ENCODE results near the gene STK17B.

Gene STK17B

GRCh38 chr2:196104066-196104465 is 67.3 kb downstream of the STK17B start:
- no peak overlapping the region for H3K4me3 ChIP-seq (ENCODE audit: low read depth, low read length)
- no peak for DNase-seq (ENCODE audit: low read depth)
- TF ChIP-seq CTCF (IDR thresholded peaks at IDR 0.05; ENCODE audit: low read depth, low read length, missing control alignments), result no peak

DNA sequence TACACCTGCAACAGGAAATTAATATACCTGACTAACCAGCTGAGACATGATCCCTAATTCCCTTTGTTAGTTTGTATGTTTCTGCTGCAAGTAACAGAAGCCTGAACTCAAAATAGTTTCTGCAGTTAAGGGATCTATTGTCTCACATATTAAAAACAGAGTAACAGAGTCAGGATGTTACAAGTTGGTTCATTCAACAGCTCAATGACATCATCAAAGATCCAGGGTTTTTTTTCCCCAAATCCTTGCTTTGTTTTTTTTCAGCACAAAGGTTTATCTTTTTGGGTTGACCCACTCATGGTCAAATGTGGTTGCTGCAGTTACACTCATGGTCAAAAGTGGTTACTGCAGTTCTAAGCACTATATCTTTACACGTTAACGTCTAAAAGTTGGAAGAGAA is 67.8 kb downstream of the STK17B start:
- TF ChIP-seq CTCF (IDR thresholded peaks at IDR 0.05; ENCODE audit: low read depth, low read length, missing control alignments), result no peak
- no peak for DNase-seq (ENCODE audit: low read depth)
- H3K4me3 ChIP-seq (ENCODE audit: low read depth, low read length), result no peak overlapping the region

DNA sequence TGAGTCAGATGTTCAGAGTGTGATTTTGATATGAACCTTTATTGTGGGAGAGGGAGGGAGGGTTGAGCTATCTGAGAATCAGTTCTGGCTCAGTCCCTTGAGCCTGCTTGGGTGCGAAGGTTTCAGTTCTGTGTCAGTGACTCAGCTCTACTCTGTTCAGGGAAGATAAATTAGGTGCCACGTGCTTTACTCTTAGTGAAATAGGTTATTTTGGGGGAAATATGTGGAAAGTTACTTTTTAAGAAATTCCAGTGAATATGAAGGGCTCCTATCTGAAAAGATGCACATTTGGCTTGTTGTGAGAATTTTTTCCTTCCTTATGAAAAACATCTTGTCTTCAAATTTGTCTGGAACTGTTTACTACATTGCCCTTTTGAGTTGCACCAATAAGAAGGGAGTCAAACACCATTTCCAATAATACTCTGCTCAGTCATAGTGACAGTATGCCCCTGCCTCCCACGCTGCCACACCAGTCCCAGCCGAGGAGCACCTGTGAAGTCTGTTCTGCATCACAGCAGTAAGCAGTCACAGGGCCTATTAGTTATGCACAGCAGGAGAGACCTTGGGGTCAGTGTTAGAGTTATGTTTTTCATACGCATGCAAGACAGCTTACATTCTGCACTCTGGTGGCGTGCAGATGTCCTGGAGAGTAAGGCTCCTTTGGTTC is 69.9 kb downstream of the STK17B start:
- TF ChIP-seq CTCF (IDR thresholded peaks at IDR 0.05; ENCODE audit: low read depth, low read length, missing control alignments), result no peak
- no peak overlapping the region for H3K4me3 ChIP-seq (ENCODE audit: low read depth, low read length)
- peak; percentile 79 for DNase-seq (ENCODE audit: low read depth)

GRCh38 chr2:196099916-196100315 is 71.5 kb downstream of the STK17B start:
- H3K4me3 ChIP-seq (ENCODE audit: low read depth, low read length), result no peak overlapping the region
- no peak for DNase-seq (ENCODE audit: low read depth)
- no peak for TF ChIP-seq CTCF (IDR thresholded peaks at IDR 0.05; ENCODE audit: low read depth, low read length, missing control alignments)

DNA sequence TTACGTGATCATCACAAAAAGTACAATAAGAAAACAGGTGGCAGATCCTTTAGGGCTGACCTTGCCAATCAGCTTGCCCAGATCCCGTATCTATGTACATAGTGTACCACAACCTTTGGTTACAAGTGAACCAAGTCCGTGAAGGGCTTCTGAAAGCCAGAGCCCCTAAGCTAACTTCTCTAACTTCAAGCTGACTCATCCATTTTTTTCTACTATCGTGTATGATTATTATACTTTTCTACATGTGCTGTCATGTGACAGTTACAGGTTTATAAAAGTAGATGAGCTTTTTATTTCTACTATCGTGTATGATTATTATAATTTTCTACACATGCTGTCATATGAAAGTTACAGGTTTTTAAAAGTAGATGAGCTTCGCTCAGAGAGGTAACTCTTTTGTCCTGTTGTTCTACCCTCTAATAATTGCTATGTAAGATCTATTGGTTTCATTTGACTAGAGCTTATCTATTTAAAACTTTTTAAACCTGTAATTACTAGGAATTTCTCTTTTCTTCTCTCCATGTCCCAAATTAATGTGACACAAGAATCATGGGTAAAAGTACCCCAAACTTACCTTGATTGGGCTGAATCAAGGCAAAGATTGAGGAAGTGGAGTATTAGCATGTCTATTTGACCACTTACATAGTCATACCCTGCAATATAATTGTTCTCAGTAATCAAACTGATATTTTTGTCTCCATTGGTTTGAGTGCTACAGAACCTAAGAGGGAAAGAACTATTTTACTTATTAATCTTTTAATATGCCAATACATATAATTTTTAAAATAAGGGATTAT is 73.3 kb downstream of the STK17B start:
- no peak for DNase-seq (ENCODE audit: low read depth)
- TF ChIP-seq CTCF (IDR thresholded peaks at IDR 0.05; ENCODE audit: low read depth, low read length, missing control alignments), result no peak
- no peak overlapping the region for H3K4me3 ChIP-seq (ENCODE audit: low read depth, low read length)

DNA sequence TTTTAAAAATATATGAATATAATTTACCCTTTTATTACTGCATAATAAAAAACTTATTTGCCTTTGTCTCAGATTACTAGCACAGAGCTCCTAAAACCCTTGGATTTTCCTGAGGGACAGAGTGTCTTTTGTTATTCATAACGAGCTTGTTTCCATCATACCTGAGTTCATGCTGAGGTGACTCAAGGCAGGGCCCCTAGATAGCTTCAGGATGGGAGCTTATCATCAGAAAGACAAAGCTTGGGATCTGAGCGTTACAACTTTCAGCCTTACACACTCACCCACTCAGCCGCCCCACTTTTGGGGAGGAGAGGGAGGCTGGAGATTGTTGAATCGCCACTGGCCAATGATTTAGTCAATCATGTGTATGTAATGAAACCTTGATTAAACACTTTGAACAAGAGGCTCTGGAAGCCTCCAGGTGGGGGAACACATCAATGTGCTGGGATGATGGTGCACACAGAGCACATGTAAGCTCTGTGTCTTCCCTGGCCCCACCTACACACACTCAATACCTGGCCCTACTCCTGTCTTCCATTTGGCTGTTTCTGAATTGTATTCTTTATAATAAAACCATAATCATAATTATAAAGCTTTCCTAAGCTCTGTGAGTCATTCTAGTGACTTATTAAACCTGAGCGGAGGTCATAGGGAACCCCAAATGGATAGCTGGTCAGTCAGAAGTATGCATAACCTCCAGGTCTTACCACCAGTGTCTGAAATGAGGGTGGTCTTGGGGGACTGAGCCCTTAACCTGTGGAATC is 74.2 kb downstream of the STK17B start:
- no peak for DNase-seq (ENCODE audit: low read depth)
- no peak overlapping the region for H3K4me3 ChIP-seq (ENCODE audit: low read depth, low read length)
- no peak for TF ChIP-seq CTCF (IDR thresholded peaks at IDR 0.05; ENCODE audit: low read depth, low read length, missing control alignments)
